Motor neuron (in vitro differentiated cells): ENCODE results near the gene PAK1IP1. TPM values are rescaled to one million over a fixed set of nuclear protein-coding genes. Genes with fewer than 3 reads are reported as not detected.
"Not testable (repeated sequence)": the region's sequence is repeated elsewhere in the genome, so short reads cannot be mapped to it uniquely, and the experiment has no call there.

Experiments used
- ATAC-seq, 8 experiments: fragments of 200-7000 bp; cut with Tn5 transposase; replicated peaks in 6 of 8; 2 replicates each; pipeline ENCODE4 v1.8.0; 2021; ENCODE audit warnings: mild to moderate bottlenecking in 8 of 8, moderate library complexity in 8 of 8
- H3K27ac ChIP-seq, 2 donors: fragments of 250-450 bp; sonication (Bioruptor Pico); 2 replicates each; pipeline ENCODE4 v1.9.0; 2021; ENCODE audit warnings: antibody characterized with exemption in 2 of 2, mild to moderate bottlenecking in 2 of 2, moderate library complexity in 1 of 2
- H3K4me1 ChIP-seq, 2 donors: fragments of 250-450 bp; sonication (Bioruptor Pico); replicated peaks in 1 of 2; 2 replicates each; pipeline ENCODE4 v1.6.1; 2021; ENCODE audit warnings: antibody characterized with exemption in 2 of 2, mild to moderate bottlenecking in 2 of 2, moderate library complexity in 1 of 2
- H3K4me3 ChIP-seq, 5 donors: fragments of 250-450 bp; sonication (Bioruptor Pico); 2 replicates each; pipeline ENCODE4 v1.9.0; 2021; ENCODE audit warnings: antibody characterized with exemption in 5 of 5, mild to moderate bottlenecking in 5 of 5, moderate library complexity in 4 of 5
- WGBS, 10 experiments: fragments of 450-650 bp; shearing (Covaris generic); methylation state at CpG; one replicate each; pipeline ENCODE4 v1.0.0; 2022; 5-methylcytosine and 5-hydroxymethylcytosine counted together
- in situ Hi-C, 9 experiments: fragments of 400-800 bp; cut with MboI; loops; one replicate each; pipeline ENCODE4 v1.15.0; 2021; ENCODE audit warnings: low sequenced_read_pairs in 9 of 9, low pct_unique_long_range_greater_than_20kb in 2 of 9; ENCODE audit not compliant: unreplicated experiment in 9 of 9
- total RNA-seq, 8 experiments: library from RNA; unstranded; fragments of 300-600 nt; gene quantifications; 2 replicates each; pipeline versions ENCODE4 v1.2.3 to v1.2.4, GENCODE V29; 2022

Gene PAK1IP1
- 10 to 100 TPM; 21.5 to 28.3 (median 25.8) TPM for total RNA-seq

DNA sequence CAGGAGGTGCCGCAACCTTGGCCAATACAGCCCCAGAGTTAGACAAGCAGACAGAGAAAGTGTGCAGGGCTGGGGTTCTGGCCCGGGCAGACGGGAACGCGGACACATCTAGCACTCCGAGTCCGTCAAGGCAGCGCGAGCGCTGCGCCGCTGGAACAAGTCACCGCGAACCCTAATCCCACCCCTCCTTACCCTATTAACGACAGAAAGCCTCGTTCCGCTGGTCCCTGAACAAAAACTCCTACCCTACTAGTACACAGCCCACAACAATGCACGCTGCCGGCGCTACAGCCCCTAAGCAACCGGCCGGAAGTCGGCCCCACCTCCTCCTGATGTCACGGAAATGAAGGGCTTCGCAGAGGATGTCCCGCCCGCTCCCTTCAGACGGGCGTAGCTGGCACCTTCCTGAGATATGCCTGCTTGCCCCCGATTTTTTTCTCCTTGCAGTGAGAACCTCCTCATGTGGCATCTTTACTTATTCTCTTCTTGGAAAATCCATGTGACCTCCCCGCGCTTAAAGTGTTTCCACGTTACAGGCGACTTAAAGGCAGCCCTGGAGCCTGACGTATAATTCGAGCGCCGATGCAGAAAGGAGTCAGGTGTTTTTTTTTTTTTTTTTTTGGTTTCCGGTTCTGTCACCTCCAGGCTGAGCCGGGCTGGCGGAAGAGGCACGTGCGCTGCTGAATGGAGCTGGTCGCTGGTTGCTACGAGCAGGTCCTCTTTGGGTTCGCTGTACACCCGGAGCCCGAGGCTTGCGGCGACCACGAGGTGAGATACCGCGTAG, at the start of gene PAK1IP1, which contains the start of gene C6orf52:
PAK1IP1 (plus strand) TSS at position 671 of the 784 bp plus-strand sequence; CDS start at position 685, 14 bp downstream.
C6orf52 (minus strand) TSS at position 315 of the 784 bp plus-strand sequence. CDS start 7,066 bp downstream, outside the sequence.
- 0 to 3% (median 0%) methylated on average over 1 to 29 of the region's 53 CpGs for WGBS, 10 experiments
- H3K4me1 ChIP-seq: peaks cover 7 to 23% of the 10 kb centered on the region in 2 donors
- in situ Hi-C loops: loop anchor here in 1 of 9 experiments (25.0 kb wide), 1 partner anchor 207 kb away; no protein-coding TSS in a partner anchor
- peak; percentile 95 to 98 (median 97) for ATAC-seq
- H3K27ac ChIP-seq: peak within 1 kb of the TSS; percentile 100
- H3K4me3 ChIP-seq: peak within 1 kb of the TSS; percentile 56 to 89 (median 76)

- 23 to 92% (median 82%) methylated on average over 1 to 11 of the region's 12 CpGs for WGBS, 10 experiments
- no peak overlapping the region for H3K4me3 ChIP-seq
- H3K27ac ChIP-seq: no peak overlapping the region
- peaks cover 0 to 5% of the 10 kb centered on the region in 2 donors for H3K4me1 ChIP-seq
- no peak for ATAC-seq
- in situ Hi-C loops: no loop called here
Measured at GRCh38 chr6:10655508-10656055, 39.2 kb upstream of the PAK1IP1 start.

- in situ Hi-C loops: no loop called here
- ATAC-seq: peak in 5 of 8 experiments; percentile 46 to 84 (median 77)
- Histone ChIP-seq H3K4me1 (peaks cover 0 to 5% of the 10 kb centered on the region in 2 donors), H3K4me3 (peak overlapping the region in 4 of 5 donors; percentile 22 to 38 (median 28)), H3K27ac (peak overlapping the region; percentile 36 to 62)
- WGBS, 10 experiments: 0 to 100% (median 67%) methylated on average over 1 to 11 of the region's 24 CpGs; no CpG with 5 or more reads in 1 of the 10 experiments
Measured at GRCh38 chr6:10658910-10659698, 35.7 kb upstream of the PAK1IP1 start.

- WGBS, 10 experiments: 73 to 100% (median 100%) methylated on average over 1 to 18 of the region's 48 CpGs; no CpG with 5 or more reads in 7 of the 10 experiments
- peak in 5 of 8 experiments; percentile 69 to 95 (median 94) for ATAC-seq
- H3K4me3 ChIP-seq: peak overlapping the region in 4 of 5 donors; percentile 22 to 38 (median 28)
- peaks cover 0 to 5% of the 10 kb centered on the region in 2 donors for H3K4me1 ChIP-seq
- in situ Hi-C loops: no loop called here
- peak overlapping the region; percentile 36 to 62 for H3K27ac ChIP-seq
Measured at GRCh38 chr6:10659699-10660348, 34.9 kb upstream of the PAK1IP1 start.

- in situ Hi-C loops, H3K4me1 ChIP-seq, ATAC-seq, H3K27ac ChIP-seq, H3K4me3 ChIP-seq: not testable (repeated sequence)
- WGBS, 10 experiments: 40 to 96% (median 90%) methylated on average over 1 to 10 of the region's 11 CpGs; no CpG with 5 or more reads in 1 of the 10 experiments
Measured at GRCh38 chr6:10660431-10661191, 34.2 kb upstream of the PAK1IP1 start.

GRCh38 chr6:10662207-10662606, 32.6 kb upstream of the PAK1IP1 start:
- no peak overlapping the region for H3K27ac ChIP-seq
- H3K4me3 ChIP-seq: no peak overlapping the region
- peaks cover 0 to 5% of the 10 kb centered on the region in 2 donors for H3K4me1 ChIP-seq
- in situ Hi-C loops: no loop called here
- ATAC-seq: no peak
- WGBS, 10 experiments: 0 to 100% (median 87%) methylated on average over 1 to 7 of the region's 8 CpGs; no CpG with 5 or more reads in 1 of the 10 experiments

- peak in 3 of 8 experiments; percentile 37 to 47 (median 41) for ATAC-seq
- Histone ChIP-seq H3K4me1 (peaks cover 0 to 5% of the 10 kb centered on the region in 2 donors), H3K4me3 (no peak overlapping the region), H3K27ac (no peak overlapping the region)
- 0 to 100% (median 52%) methylated on average over 1 to 2 of the region's 2 CpGs; no CpG with 5 or more reads in 4 of the 10 experiments for WGBS, 10 experiments
- in situ Hi-C loops: no loop called here
Measured at GRCh38 chr6:10662742-10663141, 32.0 kb upstream of the PAK1IP1 start.

DNA sequence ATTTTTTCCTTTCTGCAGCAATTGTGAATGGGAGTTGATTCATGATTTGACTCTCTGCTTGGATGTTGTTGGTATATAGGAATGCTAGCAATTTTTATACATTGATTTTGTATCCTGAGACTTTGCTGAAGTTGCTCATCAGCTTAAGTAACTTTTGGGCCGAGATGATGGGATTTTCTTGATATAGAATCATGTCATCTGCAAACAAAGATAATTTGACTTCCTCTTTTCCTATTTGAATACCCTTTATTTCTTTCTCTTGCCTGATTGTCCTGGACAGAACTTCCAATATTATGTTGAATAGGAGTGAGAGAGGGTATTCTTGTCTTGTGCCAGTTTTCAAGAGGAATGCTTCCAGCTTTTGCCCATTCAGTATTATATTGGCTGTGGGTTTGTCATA, 29.2 kb upstream of the PAK1IP1 start:
- H3K27ac ChIP-seq, in situ Hi-C loops, H3K4me1 ChIP-seq, ATAC-seq, H3K4me3 ChIP-seq: not testable (repeated sequence)
- WGBS, 10 experiments: 0 to 89% (median 50%) methylated on average over 1 of the region's 1 CpG; no CpG with 5 or more reads in 5 of the 10 experiments

DNA sequence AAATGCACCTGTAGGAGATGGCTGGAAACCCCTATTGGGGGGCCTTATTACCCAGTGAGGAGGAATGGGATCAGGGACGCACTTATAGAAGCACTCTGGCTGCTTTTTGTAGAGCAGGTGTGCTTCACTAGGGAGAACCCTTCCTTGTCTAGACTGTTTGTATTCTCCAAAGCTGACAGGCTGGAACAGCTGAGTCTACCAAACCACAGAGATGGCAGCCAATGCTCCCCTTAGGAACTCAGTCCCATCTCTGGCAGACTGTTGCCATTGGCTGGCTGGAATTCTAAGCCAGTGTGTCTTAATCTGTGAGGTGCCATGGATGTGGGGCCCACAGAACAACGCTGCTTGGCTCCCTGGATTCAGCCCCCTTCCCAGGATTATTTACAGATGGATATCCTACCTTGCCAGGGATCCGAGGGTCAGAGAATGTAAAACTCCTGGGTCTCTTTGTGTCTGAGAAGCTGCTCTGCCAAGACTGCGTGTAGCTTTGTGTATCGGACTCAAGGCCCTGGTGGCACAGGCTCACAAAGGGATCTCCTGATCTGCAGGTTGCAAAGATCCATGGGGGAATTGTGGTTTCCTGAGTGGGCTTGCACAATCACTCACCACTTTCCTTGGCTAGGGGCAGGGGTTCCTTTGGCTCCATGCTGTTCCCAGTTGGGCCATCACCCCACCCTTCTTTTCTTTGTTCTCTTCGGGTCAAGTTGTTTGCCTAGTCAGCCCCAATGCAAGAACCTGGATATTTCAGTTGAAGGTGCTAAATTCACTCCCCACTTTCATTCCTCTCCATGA, 26.4 kb upstream of the PAK1IP1 start:
- ATAC-seq: no peak
- WGBS, 10 experiments: 0 to 92% (median 70%) methylated on average over 1 to 5 of the region's 6 CpGs; no CpG with 5 or more reads in 2 of the 10 experiments
- H3K4me1 ChIP-seq: no peaks in the 10 kb centered on the region
- H3K27ac ChIP-seq: no peak overlapping the region
- H3K4me3 ChIP-seq: no peak overlapping the region
- in situ Hi-C loops: no loop called here

DNA sequence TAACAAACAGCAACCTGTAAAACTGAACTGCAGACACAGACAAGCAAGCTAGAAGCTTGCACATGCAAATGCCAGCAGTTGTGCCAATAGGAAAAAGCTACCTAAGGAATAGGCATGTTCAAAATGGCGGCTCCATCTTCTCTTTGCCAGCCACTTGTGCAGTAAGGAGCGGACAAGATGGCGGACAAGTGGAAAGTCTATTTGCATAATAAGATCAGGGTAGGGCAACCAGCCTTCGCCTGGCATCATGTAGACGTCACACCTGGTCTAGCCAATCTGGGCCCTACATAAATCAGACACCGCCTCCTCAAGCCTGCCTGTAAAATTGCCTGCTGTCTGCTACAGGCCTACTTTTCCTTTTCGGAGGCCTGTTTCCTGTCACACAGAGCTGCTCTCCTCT, 18.4 kb upstream of the PAK1IP1 start:
- in situ Hi-C loops: loop anchor here in 1 of 9 experiments (25.0 kb wide), 1 partner anchor 189 kb away; no protein-coding TSS in a partner anchor
- no peaks in the 10 kb centered on the region for H3K4me1 ChIP-seq
- H3K27ac ChIP-seq: no peak overlapping the region
- ATAC-seq: no peak
- WGBS, 10 experiments: 69 to 100% (median 98%) methylated on average over 1 to 6 of the region's 7 CpGs; no CpG with 5 or more reads in 2 of the 10 experiments
- no peak overlapping the region for H3K4me3 ChIP-seq

DNA sequence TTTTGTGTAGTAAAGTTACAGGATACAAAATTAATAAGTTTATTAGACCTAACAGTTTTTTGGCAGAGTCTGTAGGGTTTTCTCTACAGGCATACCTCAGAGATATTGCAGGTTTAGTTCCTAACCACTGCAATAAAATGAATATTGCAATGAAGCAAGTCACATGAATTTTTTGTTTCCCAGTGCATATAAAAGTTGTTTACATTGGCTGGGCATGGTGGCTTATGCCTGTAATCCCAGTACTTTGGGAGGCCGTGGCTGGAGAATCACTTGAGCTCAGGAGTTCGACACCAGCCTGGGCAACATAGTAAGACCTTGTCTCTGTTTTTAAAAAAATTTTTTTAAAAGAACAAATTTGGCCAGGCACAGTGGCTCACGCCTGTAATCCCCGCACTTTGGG, 16.3 kb upstream of the PAK1IP1 start:
- no peak overlapping the region for H3K4me3 ChIP-seq
- 34 to 100% (median 91%) methylated on average over 1 to 4 of the region's 4 CpGs; no CpG with 5 or more reads in 2 of the 10 experiments for WGBS, 10 experiments
- in situ Hi-C loops: loop anchor here in 1 of 9 experiments (25.0 kb wide), 1 partner anchor 191 kb away; no protein-coding TSS in a partner anchor
- H3K27ac ChIP-seq: no peak overlapping the region
- ATAC-seq: peak in 1 of 8 experiments; percentile 54
- no peaks in the 10 kb centered on the region for H3K4me1 ChIP-seq
